HEK293T (cell line): ENCODE measurements around the gene TMEM129.

Experiments
- BHLHE40 ChIP-seq: fragments of 450-650 bp; IDR thresholded peaks from 2 replicates; pipeline ENCODE4 v1.6.1; 2016; ENCODE audit warnings: mild to moderate bottlenecking, moderate library complexity, borderline replicate concordance
- CTBP1 ChIP-seq: fragments of 450-650 bp; IDR thresholded peaks from 2 replicates; pipeline ENCODE4 v1.6.1; 2016; ENCODE audit warnings: borderline replicate concordance
- ELF4 ChIP-seq: fragments of 450-650 bp; IDR thresholded peaks from 2 replicates; pipeline ENCODE4 v1.6.1; 2017; ENCODE audit warnings: antibody characterized with exemption
- FOXM1 ChIP-seq: fragments of 450-650 bp; IDR thresholded peaks from 2 replicates; pipeline ENCODE4 v1.6.1; 2017; ENCODE audit warnings: mild to moderate bottlenecking, borderline replicate concordance
- SUZ12 ChIP-seq: fragments of 450-650 bp; IDR thresholded peaks from 2 replicates; pipeline ENCODE4 v1.6.1; 2016; ENCODE audit warnings: mild to moderate bottlenecking
- TARDBP ChIP-seq: fragments of 450-650 bp; IDR thresholded peaks from 2 replicates; pipeline ENCODE4 v1.6.1; 2016

DNA sequence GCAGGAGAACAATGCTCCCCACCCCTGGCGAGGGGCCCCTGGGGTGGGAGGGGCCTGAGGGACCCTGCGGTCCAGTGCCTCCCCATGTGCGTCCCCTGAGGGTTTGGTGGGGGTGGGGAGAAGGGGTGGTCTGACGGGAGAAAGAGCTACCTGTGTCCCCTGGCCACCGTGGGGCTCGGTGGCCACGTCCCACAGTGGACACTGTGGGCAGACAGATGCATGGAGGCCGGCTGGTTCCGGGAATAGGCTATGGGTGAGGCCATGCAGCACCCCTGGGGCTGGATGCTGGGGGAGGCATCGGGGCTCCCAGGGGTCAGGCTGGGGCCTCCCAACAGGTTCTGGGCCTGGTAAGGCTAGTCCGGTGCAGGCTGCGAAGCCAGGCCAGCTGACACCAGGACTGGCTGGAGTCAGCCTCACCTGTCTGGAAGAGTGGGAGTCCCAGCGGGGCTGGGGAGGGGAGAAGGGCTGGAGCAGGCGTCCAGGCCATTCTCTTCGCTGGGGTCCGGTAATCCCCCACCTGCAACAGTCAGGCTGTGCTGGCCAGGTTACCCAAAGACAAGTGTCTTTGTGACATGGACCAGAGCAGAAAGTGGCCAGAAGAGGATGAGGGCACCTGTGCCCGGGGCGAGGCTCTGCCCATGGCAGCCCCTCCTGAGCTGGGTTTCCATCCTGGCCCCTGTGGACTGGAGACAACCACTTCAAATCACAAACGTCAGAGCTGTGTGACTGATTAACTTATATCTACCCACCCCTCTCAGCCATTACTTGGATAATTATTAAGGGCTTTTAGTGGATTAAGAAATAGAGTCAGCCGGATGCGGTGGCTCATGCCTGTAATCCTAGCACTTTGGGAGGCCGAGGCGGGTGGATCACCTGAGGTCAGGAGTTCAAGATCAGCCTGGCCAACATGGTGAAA is 35.6 kb downstream of the TMEM129 start:
- no peak for TF ChIP-seq CTBP1
- no peak for TF ChIP-seq TARDBP
- no peak for TF ChIP-seq SUZ12
- TF ChIP-seq BHLHE40: no peak
- no peak for TF ChIP-seq ELF4
- no peak for TF ChIP-seq FOXM1
